Endothelial cell of umbilical vein (primary cell): ENCODE measurements around the gene IPP. TPM values are rescaled to one million over a fixed set of nuclear protein-coding genes. Genes with fewer than 3 reads are reported as not detected.

ENCODE experiments used
- BruUV-seq: library from RNA; stranded (reverse); fragments of 400-500 nt; replicated peaks from 2 replicates; lab custom pipeline; 2021; lab: Mats Ljungman, UMichigan
- CTCF ChIA-PET: fragments of 300-600, 350-600 bp; sonication (Branson Sonifier 250); formaldehyde crosslinking; loops from one replicate; lab custom pipeline; 2021; ENCODE audit warnings: antibody characterized with exemption, inconsistent platforms; lab: Charles Lee
- POLR2A ChIA-PET: fragments of 300-600, 350-600 bp; sonication (Branson Sonifier 250); formaldehyde crosslinking; loops from one replicate; lab custom pipeline; 2021; ENCODE audit warnings: antibody characterized with exemption, inconsistent platforms; lab: Charles Lee
- DNase-seq: peaks from one replicate; pipeline ENCODE4 v3.0.0-alpha.2; 2011; ENCODE audit warnings: low read depth, low spot score
- FAIRE-seq: peaks from 2 replicates; lab custom pipeline; 2011; peaks lifted over from hg19 to GRCh38; lab: Jason Lieb, UNC
- H2AFZ ChIP-seq: 2 replicates; pipeline ENCODE4 v1.6.0; 2012; ENCODE audit warnings: low read depth, low read length, control low read depth, inconsistent platforms
- H3K27ac ChIP-seq: 2 replicates; pipeline ENCODE4 v1.5.1; 2011; ENCODE audit warnings: low read depth, mild to moderate bottlenecking, control low read depth, low read length, moderate library complexity; ENCODE audit not compliant: insufficient read depth
- H3K27me3 ChIP-seq, 2 experiments: 2 replicates each; pipeline versions ENCODE4 v1.6.0 to v1.6.1; 2011; ENCODE audit warnings: low read length in 2 of 2, mixed read lengths in 1 of 2; ENCODE audit not compliant: control insufficient read depth in 2 of 2, insufficient read depth in 2 of 2
- H3K36me3 ChIP-seq, 2 experiments: 2 replicates in 1 of 2; 3 replicates in 1 of 2; pipeline ENCODE4 v1.5.1; 2011; ENCODE audit warnings: low read length in 2 of 2, mild to moderate bottlenecking in 1 of 2, moderate library complexity in 1 of 2; ENCODE audit not compliant: control insufficient read depth in 2 of 2, insufficient read depth in 2 of 2; ENCODE audit errors: extremely low read depth in 1 of 2
- H3K4me1 ChIP-seq: 3 replicates; pipeline ENCODE4 v1.5.1; 2011; ENCODE audit warnings: mild to moderate bottlenecking, low read length; ENCODE audit not compliant: control insufficient read depth, insufficient read depth; ENCODE audit errors: extremely low read depth
- H3K4me2 ChIP-seq: 2 replicates; pipeline ENCODE4 v1.6.1; 2011; ENCODE audit warnings: low read length, control low read depth, mixed read lengths; ENCODE audit not compliant: insufficient read depth
- H3K4me3 ChIP-seq, 3 experiments: fragments of 200-600 bp in 1 of 3; sonication (generic), shearing (Covaris generic) in 1 of 3; replicated peaks in 1 of 3; 2 replicates each; pipeline ENCODE4 v1.5.1; 2011 to 2016; ENCODE audit warnings: control low read depth in 3 of 3, low read length in 3 of 3, mild to moderate bottlenecking in 2 of 3, inconsistent platforms in 1 of 3, low read depth in 1 of 3, moderate library complexity in 1 of 3; ENCODE audit not compliant: insufficient read depth in 1 of 3
- H3K79me2 ChIP-seq: 2 replicates; pipeline ENCODE4 v1.6.0; 2012; ENCODE audit warnings: low read length, inconsistent platforms; ENCODE audit not compliant: control insufficient read depth, insufficient read depth
- H3K9ac ChIP-seq: replicated peaks from 2 replicates; pipeline ENCODE3; 2011; ENCODE audit warnings: low read length, control low read depth; ENCODE audit not compliant: insufficient read depth; ENCODE audit errors: extremely low read depth
- H3K9me1 ChIP-seq: replicated peaks from 3 replicates; pipeline ENCODE4 v1.6.0; 2011; ENCODE audit warnings: mild to moderate bottlenecking, low read length; ENCODE audit not compliant: control insufficient read depth, insufficient read depth; ENCODE audit errors: extremely low read depth
- H3K9me3 ChIP-seq: replicated peaks from 2 replicates; pipeline ENCODE4 v1.5.1; 2012; ENCODE audit warnings: low read length, inconsistent platforms; ENCODE audit not compliant: control insufficient read depth, insufficient read depth
- H4K20me1 ChIP-seq: replicated peaks from 2 replicates; pipeline ENCODE3; 2011; ENCODE audit warnings: mild to moderate bottlenecking, low read length; ENCODE audit not compliant: control insufficient read depth, insufficient read depth; ENCODE audit errors: extremely low read depth
- EZH2 ChIP-seq: IDR thresholded peaks from 2 replicates; pipeline ENCODE4 v1.6.1; 2012; ENCODE audit warnings: borderline replicate concordance, low read depth, mild to moderate bottlenecking, moderate library complexity, low read length, inconsistent platforms; ENCODE audit not compliant: severe bottlenecking
- FOS ChIP-seq: IDR thresholded peaks from 2 replicates; pipeline ENCODE4 v1.6.1; 2011; ENCODE audit warnings: mild to moderate bottlenecking, low read length, moderate library complexity, borderline replicate concordance; ENCODE audit not compliant: insufficient read depth
- GATA2 ChIP-seq: IDR thresholded peaks from 2 replicates; pipeline ENCODE4 v1.7.0; 2011; ENCODE audit warnings: low read depth, mild to moderate bottlenecking, moderate library complexity, mixed read lengths, low read length; ENCODE audit not compliant: insufficient read length, insufficient read depth
- JUN ChIP-seq: IDR thresholded peaks from 2 replicates; pipeline ENCODE4 v1.6.1; 2011; ENCODE audit warnings: borderline replicate concordance, low read depth; ENCODE audit not compliant: insufficient read length, insufficient read depth
- MYC ChIP-seq: IDR thresholded peaks from one replicate; pipeline ENCODE4 v1.6.1; 2011; ENCODE audit warnings: mild to moderate bottlenecking, low read depth, low read length
- POLR2A ChIP-seq: IDR thresholded peaks from 2 replicates; pipeline ENCODE4 v1.6.1; 2012; ENCODE audit warnings: low read depth, mild to moderate bottlenecking, control low read depth, low read length
- POLR2AphosphoS5 ChIP-seq: IDR thresholded peaks from 2 replicates; pipeline ENCODE4 v1.6.1; 2012; ENCODE audit warnings: low read depth, mild to moderate bottlenecking, control low read depth, low read length, moderate library complexity; ENCODE audit not compliant: insufficient read depth
- dilution Hi-C: fragments of 300-500 bp; cut with MboI; formaldehyde crosslinking; loops from one replicate; pipeline ENCODE4 v1.15.0; 2019; ENCODE audit warnings: low sequenced_read_pairs; ENCODE audit not compliant: extremely low pct_ligation_motif_present
- intact Hi-C: fragments of 100-400 bp; cut with micrococcal nuclease; formaldehyde crosslinking; loops from one replicate; pipeline ENCODE4 v1.10.0; 2022
- polyA plus RNA-seq, 4 experiments: library from polyadenylated mRNA; depleted of rRNA in 3 of 4; stranded (reverse) in 3 of 4; unstranded in 1 of 4; fragments of >200 nt; gene quantifications; 2 replicates each; pipeline versions ENCODE4 v1.2.1 to v1.2.3, GENCODE V29; 2011 to 2012; ENCODE audit warnings: missing spikeins in 1 of 4
- total RNA-seq: library from RNA; stranded (reverse); gene quantifications from 2 replicates; pipeline ENCODE4 v1.2.3, GENCODE V29; 2021
- TF ChIP-seq, protein P1 (sequence below): IDR thresholded peaks from 2 replicates; pipeline ENCODE4 v1.6.1; 2011; ENCODE audit not compliant: insufficient read depth, insufficient read length
- TF ChIP-seq, protein P2 (sequence below), 2 donors: IDR thresholded peaks; 1 replicate in 1 of 2; 2 replicates in 1 of 2; pipeline ENCODE4 v1.5.1; 2011; ENCODE audit warnings: low read length in 2 of 2, mild to moderate bottlenecking in 2 of 2, moderate library complexity in 2 of 2, control low read depth in 1 of 2, inconsistent platforms in 1 of 2, low read depth in 1 of 2; ENCODE audit not compliant: insufficient read depth in 1 of 2; ENCODE audit errors: extremely low read depth in 1 of 2

Gene IPP
- total and polyA plus RNA-seq, 2 donors (not counting 3 experiments of a cell fraction or from before 2014, with no cell fraction given), result 2.1 to 6.3 TPM

DNA sequence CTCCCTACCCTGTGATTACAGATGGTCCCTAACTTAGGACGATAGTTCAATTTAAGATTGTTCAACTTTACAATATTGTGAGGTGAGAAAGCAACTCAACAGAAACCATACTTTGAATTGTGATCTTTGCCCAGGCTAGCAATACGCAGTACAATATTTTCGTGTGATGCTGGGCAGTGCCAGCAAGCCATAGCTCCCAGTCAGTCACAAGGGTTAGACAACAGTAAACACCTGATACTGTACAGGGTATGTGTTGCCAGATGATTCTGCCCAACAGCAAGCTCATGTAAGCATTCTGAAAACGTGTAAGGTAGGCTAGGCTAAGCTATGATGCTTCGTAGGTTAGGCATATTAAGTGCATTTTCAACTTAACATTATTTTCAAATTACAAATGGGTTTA lies 76.0 kb downstream of the IPP start:
- ChIA-PET POLR2A (no interaction called here), CTCF (interaction anchor here (0.6 kb wide), 1 partner anchor 24 kb away, joined by 3 read pairs; no protein-coding TSS in a partner anchor)
- Histone ChIP-seq H3K79me2 (peaks cover 94% of the 10 kb centered on the region), H3K4me3 (no peak overlapping the region), H3K4me1 (peaks cover 23% of the 10 kb centered on the region), H2AFZ (no peak overlapping the region), H3K27me3 (no peaks in the 10 kb centered on the region), H3K9me3 (no peaks in the 10 kb centered on the region), H3K9me1 (no peaks in the 10 kb centered on the region), H4K20me1 (peaks cover 22% of the 10 kb centered on the region), H3K4me2 (no peak overlapping the region), H3K27ac (no peak overlapping the region), H3K9ac (no peak overlapping the region), H3K36me3 (no peaks in the 10 kb centered on the region)
- DNase-seq, result no peak
- no peak for FAIRE-seq
- no peak for TF ChIP-seq MYC
- TF ChIP-seq POLR2AphosphoS5, result no peak
- TF ChIP-seq, protein P1, sequence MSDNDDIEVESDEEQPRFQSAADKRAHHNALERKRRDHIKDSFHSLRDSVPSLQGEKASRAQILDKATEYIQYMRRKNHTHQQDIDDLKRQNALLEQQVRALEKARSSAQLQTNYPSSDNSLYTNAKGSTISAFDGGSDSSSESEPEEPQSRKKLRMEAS, result no peak
- TF ChIP-seq GATA2, result no peak
- TF ChIP-seq JUN, result no peak
- no peak for TF ChIP-seq EZH2
- TF ChIP-seq POLR2A, result no peak
- TF ChIP-seq FOS, result no peak
- TF ChIP-seq, protein P2, sequence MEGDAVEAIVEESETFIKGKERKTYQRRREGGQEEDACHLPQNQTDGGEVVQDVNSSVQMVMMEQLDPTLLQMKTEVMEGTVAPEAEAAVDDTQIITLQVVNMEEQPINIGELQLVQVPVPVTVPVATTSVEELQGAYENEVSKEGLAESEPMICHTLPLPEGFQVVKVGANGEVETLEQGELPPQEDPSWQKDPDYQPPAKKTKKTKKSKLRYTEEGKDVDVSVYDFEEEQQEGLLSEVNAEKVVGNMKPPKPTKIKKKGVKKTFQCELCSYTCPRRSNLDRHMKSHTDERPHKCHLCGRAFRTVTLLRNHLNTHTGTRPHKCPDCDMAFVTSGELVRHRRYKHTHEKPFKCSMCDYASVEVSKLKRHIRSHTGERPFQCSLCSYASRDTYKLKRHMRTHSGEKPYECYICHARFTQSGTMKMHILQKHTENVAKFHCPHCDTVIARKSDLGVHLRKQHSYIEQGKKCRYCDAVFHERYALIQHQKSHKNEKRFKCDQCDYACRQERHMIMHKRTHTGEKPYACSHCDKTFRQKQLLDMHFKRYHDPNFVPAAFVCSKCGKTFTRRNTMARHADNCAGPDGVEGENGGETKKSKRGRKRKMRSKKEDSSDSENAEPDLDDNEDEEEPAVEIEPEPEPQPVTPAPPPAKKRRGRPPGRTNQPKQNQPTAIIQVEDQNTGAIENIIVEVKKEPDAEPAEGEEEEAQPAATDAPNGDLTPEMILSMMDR (IDR thresholded peaks at IDR 0.05; ENCODE audit: extremely low read depth in 1 of 2, insufficient read depth in 1 of 2, low read depth in 1 of 2, low read length in 2 of 2), result no peak
- intact Hi-C loops, result no loop called here
- dilution Hi-C loops, result no loop called here
- BruUV-seq, result no TSS peak
